GM13977 (cell line): ENCODE measurements around the gene RNF182.
"Not testable (repeated sequence)": the region's sequence is repeated elsewhere in the genome, so short reads cannot be mapped to it uniquely, and the experiment has no call there.

ENCODE experiments used
- DNase-seq: peaks from one replicate; pipeline ENCODE4 v3.0.0; 2012; ENCODE audit warnings: low spot score
- in situ Hi-C: fragments of 300-500 bp; cut with MboI; formaldehyde crosslinking; loops from one replicate; pipeline ENCODE4 v1.12.0; 2022; ENCODE audit warnings: low sequenced_read_pairs, low pct_unique_long_range_greater_than_20kb, mixed read lengths, inconsistent platforms; ENCODE audit not compliant: unreplicated experiment
- TF ChIP-seq, protein P1 (sequence below): IDR thresholded peaks from 2 replicates; pipeline ENCODE4 v1.5.1; 2012; ENCODE audit warnings: mild to moderate bottlenecking, control low read depth; ENCODE audit not compliant: insufficient read depth; ENCODE audit errors: extremely low read depth, missing control alignments

RNF182 gene, protein sequence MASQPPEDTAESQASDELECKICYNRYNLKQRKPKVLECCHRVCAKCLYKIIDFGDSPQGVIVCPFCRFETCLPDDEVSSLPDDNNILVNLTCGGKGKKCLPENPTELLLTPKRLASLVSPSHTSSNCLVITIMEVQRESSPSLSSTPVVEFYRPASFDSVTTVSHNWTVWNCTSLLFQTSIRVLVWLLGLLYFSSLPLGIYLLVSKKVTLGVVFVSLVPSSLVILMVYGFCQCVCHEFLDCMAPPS

DNA sequence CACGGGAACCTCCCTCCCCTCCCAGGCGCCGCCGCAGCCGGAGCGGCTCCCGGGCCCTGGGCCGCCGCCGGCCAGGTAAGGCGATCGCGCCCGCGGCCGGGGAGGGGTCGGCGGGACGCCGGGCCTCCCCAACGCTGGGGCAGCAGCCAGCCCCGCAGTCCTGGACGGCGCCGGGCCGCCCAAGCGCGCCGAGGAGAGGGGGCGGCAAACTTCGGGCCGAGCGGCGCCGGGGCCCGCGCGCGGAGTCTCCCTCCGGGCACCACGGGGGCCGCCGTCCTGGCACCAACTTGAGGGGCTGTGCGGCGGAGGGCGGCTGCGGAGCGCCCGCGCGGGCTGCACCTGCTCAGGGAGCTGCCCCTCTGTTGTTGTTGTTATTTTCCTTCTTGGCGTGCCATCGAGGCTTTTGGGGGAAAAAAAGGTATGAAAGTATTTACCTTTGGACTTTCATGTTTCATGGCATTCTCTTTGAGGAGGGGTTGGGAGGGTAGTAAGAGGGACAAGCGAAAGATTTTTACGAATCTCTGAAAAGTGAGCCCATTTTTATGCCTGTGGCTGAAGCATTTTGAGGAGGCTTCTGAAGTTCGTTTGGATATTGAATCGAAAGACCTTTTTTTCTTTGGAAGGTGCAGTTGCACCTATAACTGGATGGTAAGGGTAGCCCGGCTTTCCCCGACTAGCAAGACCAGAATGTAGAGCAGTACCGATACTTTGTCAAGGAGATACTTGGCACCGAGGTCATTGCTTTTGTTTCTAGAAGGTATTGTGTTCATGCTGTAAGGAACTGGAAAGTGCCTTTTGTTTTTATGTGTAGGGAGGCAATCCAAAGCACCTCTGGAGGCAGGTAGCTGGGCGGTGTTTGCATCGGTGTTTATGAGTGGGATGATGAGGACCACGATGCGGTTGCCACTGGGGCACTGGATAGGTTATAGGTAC lies at the start of gene RNF182:
RNF182 (plus strand) TSS at position 4 of the 933 bp plus-strand sequence. CDS start 52,168 bp downstream, outside the sequence.
- in situ Hi-C loops = no loop called here
- peak; percentile 82 for DNase-seq
- TF ChIP-seq, protein P1, sequence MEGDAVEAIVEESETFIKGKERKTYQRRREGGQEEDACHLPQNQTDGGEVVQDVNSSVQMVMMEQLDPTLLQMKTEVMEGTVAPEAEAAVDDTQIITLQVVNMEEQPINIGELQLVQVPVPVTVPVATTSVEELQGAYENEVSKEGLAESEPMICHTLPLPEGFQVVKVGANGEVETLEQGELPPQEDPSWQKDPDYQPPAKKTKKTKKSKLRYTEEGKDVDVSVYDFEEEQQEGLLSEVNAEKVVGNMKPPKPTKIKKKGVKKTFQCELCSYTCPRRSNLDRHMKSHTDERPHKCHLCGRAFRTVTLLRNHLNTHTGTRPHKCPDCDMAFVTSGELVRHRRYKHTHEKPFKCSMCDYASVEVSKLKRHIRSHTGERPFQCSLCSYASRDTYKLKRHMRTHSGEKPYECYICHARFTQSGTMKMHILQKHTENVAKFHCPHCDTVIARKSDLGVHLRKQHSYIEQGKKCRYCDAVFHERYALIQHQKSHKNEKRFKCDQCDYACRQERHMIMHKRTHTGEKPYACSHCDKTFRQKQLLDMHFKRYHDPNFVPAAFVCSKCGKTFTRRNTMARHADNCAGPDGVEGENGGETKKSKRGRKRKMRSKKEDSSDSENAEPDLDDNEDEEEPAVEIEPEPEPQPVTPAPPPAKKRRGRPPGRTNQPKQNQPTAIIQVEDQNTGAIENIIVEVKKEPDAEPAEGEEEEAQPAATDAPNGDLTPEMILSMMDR = no peak

DNA sequence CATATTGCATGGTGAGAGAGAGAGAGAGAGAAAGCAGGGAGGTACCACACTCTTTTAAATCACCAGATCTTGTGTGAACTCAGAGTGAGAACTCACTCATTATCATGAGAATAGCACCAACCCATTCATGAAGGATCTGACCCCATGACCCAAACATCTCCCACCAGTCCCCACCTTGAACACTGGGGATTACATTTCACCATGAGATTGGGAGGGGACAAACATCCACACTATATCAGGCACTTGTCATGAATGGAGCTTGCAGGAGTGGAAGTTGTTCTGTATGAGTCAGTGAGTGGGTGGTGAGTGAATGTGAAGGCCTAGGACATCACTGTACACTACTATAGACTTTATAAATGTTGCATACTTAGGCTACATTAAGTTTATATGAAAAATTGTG lies 47.7 kb upstream of the RNF182 start:
- TF ChIP-seq, protein P1 = no peak
- in situ Hi-C loops = no loop called here
- no peak for DNase-seq

DNA sequence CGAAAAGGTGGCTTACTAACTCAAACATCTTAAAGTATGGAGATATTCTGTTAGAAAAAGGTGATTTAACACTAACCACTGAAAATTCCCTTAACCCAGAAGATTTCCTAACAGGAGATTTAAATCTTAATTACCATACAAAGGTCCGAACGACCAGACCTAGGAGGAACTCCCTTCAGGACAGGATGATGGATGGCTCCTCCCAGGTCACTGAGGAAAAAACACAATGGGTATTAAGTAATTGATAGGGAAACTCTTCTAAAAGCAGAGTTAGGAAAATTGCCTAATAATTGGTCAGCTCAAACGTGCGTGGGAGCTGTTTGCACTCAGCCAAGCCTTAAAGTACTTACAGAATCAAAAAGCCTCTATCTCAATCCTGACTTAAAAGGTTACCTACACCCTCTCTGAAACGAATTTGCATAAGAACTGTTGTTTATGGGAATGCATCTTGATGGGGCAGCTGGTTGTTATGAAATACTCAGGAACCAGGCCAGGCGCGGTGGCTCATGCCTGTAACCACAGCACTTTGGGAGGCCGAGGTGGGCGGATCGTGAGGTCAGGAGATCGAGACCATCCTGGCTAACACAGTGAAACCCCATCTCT lies 44.6 kb upstream of the RNF182 start:
- in situ Hi-C loops, DNase-seq: not testable (repeated sequence)

DNA sequence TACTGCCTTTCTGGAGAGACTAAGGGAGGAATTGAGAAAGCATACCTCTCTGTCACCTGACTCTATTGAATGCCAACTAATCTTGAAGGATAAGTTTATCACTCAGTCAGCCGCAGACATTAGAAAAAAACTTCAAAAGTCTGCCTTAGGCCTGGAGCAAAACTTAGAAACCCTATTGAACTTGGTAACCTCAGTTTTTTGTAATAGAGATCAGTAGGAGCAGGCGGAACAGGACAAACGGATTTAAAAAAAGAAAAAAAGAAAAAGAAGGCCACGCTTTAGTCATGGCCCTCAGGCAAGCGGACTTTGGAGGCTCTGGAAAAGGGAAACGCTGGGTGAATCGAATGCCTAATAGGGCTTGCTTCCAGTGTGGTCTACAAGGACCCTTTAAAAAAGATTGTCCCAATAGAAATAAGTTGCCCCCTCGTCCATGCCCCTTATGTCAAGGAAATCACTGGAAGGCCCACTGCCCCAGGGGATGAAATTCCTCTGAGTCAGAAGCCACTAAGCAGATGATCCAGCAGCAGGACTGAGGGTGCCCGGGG lies 43.1 kb upstream of the RNF182 start:
- DNase-seq = no peak
- in situ Hi-C loops = no loop called here
- TF ChIP-seq, protein P1 = no peak

DNA sequence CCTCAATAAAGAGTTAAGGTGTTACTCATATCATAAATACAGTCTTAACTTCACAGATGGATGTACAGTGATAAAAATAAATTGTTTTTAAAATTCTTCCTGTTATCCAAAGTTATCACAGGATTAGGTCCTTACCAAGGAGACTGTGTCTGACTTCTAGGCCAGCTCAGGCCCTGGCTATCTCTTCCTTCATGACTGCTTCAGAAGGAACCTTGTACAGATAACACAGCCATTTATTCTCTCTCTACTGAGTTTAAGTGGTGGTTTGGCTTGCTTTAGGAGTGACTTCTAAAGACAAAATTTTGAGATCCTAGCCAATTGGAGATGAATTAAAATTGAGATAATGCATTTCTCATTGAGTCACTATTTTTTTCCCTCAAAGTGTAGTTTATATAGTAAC lies 40.8 kb upstream of the RNF182 start:
- in situ Hi-C loops = no loop called here
- DNase-seq = no peak
- TF ChIP-seq, protein P1 = no peak

DNA sequence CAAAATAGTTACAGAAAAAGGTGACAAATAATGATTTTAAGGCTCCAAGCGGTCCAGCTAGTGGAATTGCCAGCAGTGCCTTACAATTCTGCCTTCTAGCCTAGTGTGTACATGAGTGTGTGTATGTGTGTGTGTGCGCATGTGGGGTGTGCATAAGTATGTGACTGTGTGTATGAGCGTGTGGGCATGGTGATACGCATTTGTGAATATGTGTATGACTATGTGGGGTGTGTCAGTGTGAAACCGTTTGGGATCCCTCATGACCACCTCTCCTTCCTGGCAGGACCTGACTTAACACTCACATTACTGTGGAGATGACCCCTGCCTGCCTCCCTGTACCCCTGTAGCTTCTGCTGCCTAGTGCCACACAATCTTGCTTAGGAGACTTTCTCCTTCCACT lies 40.4 kb upstream of the RNF182 start:
- in situ Hi-C loops = no loop called here
- no peak for DNase-seq
- TF ChIP-seq, protein P1 = no peak

DNA sequence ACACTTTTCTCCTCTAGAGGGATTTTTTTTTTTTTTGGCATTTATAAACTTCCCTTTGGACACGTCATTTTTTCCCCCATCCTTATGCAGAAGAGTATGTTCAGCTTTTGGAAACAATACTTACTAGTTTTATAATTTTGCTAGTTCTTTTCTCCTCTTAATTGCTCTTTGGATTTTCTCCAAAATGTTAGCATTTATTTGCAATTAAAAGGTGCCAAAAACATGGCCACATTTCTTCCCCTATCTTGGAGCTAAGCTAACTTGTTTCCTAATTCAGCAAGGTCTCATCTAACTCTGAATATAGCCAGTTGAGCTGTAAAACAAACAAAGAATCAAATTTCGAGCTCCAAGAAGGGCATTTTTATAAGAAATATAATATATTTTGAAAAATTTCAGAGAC lies 39.2 kb upstream of the RNF182 start:
- no peak for DNase-seq
- TF ChIP-seq, protein P1 = no peak
- in situ Hi-C loops = no loop called here
